Naive thymus-derived CD4-positive, alpha-beta T cell (primary cell): ENCODE results near the gene N4BP3. TPM values are rescaled to one million over a fixed set of nuclear protein-coding genes. Genes with fewer than 3 reads are reported as not detected.

Experiments
- ATAC-seq: fragments of 150-1000 bp; cut with Tn5 transposase; 2 replicates; pipeline ENCODE4 v1.10.0; 2021; ENCODE audit warnings: mild to moderate bottlenecking, moderate library complexity
- CTCF ChIA-PET: fragments of 350-600 bp; sonication (Branson Sonifier 250); formaldehyde crosslinking; loops from one replicate; lab custom pipeline; 2021; ENCODE audit warnings: antibody characterized with exemption; lab: Charles Lee
- POLR2A ChIA-PET: fragments of 350-600 bp; sonication (Branson Sonifier 250); formaldehyde crosslinking; loops from one replicate; lab custom pipeline; 2021; ENCODE audit warnings: antibody characterized with exemption, inconsistent platforms; lab: Charles Lee
- DNase-seq, 9 donors: peaks; one replicate each; pipeline versions ENCODE4 v3.0.0 to v3.0.0-alpha.2; 2020 to 2022; ENCODE audit warnings: mixed read lengths in 1 of 9
- H3K27ac ChIP-seq: one replicate; pipeline ENCODE4 v1.7.0; 2013; ENCODE audit warnings: mild to moderate bottlenecking, low read depth, low read length, moderate library complexity
- H3K27me3 ChIP-seq, 2 donors: one replicate each; pipeline ENCODE4 v1.7.0; 2013; ENCODE audit warnings: low read length in 2 of 2, mild to moderate bottlenecking in 2 of 2, moderate library complexity in 2 of 2; ENCODE audit not compliant: control insufficient read depth in 2 of 2, insufficient read depth in 2 of 2
- H3K36me3 ChIP-seq, 3 experiments: 1 replicate in 2 of 3; 2 replicates in 1 of 3; pipeline ENCODE4 v1.7.0; 2013; ENCODE audit warnings: low read length in 3 of 3, mild to moderate bottlenecking in 3 of 3, moderate library complexity in 1 of 3; ENCODE audit not compliant: insufficient read depth in 3 of 3, control insufficient read depth in 2 of 3
- H3K4me1 ChIP-seq, 2 donors: one replicate each; pipeline ENCODE4 v1.7.0; 2013; ENCODE audit warnings: low read length in 2 of 2, mild to moderate bottlenecking in 2 of 2, moderate library complexity in 1 of 2; ENCODE audit not compliant: control insufficient read depth in 2 of 2, insufficient read depth in 2 of 2
- H3K4me3 ChIP-seq: 2 replicates; pipeline ENCODE4 v1.7.0; 2013; ENCODE audit warnings: mild to moderate bottlenecking, low read length
- H3K9me3 ChIP-seq, 3 experiments: 1 replicate in 2 of 3; 2 replicates in 1 of 3; pipeline ENCODE4 v1.7.0; 2013; ENCODE audit warnings: low read length in 3 of 3; ENCODE audit not compliant: control insufficient read depth in 2 of 3
- H3K27ac Mint-ChIP-seq, 9 donors: one replicate each; pipeline ENCODE4 v1.8.0; 2020 to 2022; ENCODE audit warnings: mixed read lengths in 9 of 9, mild to moderate bottlenecking in 8 of 9, moderate library complexity in 5 of 9, inconsistent platforms in 2 of 9
- H3K27me3 Mint-ChIP-seq, 5 donors: one replicate each; pipeline ENCODE4 v1.8.0; 2021 to 2022; ENCODE audit warnings: mixed read lengths in 5 of 5, mild to moderate bottlenecking in 1 of 5
- H3K36me3 Mint-ChIP-seq, 5 donors: one replicate each; pipeline ENCODE4 v1.8.0; 2020 to 2022; ENCODE audit warnings: mixed read lengths in 5 of 5, mild to moderate bottlenecking in 3 of 5, inconsistent platforms in 1 of 5
- H3K4me1 Mint-ChIP-seq, 7 donors: one replicate each; pipeline ENCODE4 v1.8.0; 2020 to 2022; ENCODE audit warnings: mixed read lengths in 7 of 7, mild to moderate bottlenecking in 3 of 7, inconsistent platforms in 1 of 7
- H3K4me3 Mint-ChIP-seq, 10 donors: one replicate each; pipeline ENCODE4 v1.8.0; 2020 to 2022; ENCODE audit warnings: mild to moderate bottlenecking in 10 of 10, mixed read lengths in 10 of 10, moderate library complexity in 6 of 10, inconsistent platforms in 2 of 10
- H3K9me3 Mint-ChIP-seq, 11 donors: one replicate each; pipeline ENCODE4 v1.8.0; 2020 to 2022; ENCODE audit warnings: mixed read lengths in 11 of 11, mild to moderate bottlenecking in 4 of 11, inconsistent platforms in 1 of 11, moderate library complexity in 1 of 11
- intact Hi-C, 2 donors: fragments of 100-400 bp; cut with micrococcal nuclease; formaldehyde crosslinking; loops; one replicate each; pipeline ENCODE4 v1.15.1; 2023
- polyA plus RNA-seq, 2 donors: library from polyadenylated mRNA; unstranded; fragments of 300-500 nt; fragmentation: Illumina TruSeq; gene quantifications; one replicate each; pipeline ENCODE4 v1.2.3, GENCODE V29; 2021
- total RNA-seq, 6 experiments: library from RNA in 5 of 6; stranded (reverse) in 5 of 6; gene quantifications; 1 replicate in 5 of 6; 2 replicates in 1 of 6; pipeline ENCODE4 v1.2.3 and lab custom pipeline; 2021 to 2026

The N4BP3 gene
- total and polyA plus RNA-seq, 7 experiments from 2014 or later = 0.19 to 3.5 (median 1.1) TPM

DNA sequence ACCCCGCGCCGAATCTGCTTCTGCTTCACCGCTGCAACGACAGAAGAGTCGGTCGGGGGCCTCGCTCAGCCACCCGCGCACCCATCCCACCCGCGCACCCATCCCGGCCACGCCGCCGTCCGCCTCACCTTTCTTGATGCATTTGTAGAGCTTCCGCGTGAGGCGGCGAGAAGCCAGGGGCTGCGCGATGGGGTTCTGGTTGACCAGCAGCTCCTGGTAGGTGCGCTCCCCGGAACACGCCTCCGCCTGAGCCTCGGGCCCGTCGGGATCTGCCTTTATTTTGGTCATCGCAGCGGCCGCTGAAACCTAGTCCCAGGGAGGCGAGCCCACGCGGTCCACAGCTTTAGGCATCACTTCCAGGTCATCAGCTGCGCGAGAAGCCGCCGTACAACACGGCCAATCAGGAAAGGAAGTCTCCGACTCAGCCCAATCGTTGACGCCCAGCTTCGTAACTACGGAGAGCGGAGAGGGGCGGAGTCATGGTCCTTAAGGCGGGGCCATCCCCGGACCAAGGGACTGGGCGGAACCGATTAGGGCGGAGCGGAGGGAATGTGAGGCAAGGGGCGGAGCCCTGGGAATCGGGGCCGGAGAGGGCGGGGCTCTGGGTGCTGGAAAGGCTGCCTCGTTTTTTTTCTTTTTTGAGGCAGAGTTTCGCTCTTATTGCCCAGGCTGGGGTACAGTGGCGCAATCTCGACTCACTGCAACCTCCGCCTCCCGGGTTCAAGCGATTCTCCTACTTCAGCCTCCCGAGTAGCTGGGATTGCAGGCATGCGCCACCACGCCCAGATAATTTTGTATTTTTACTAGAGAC, 40.4 kb downstream of the N4BP3 start, which contains the start of gene NHP2:
TSS of gene NHP2 (minus strand) at position 356 of the 811 bp plus-strand sequence. CDS start at position 288, 68 bp downstream.
- peak within 1 kb of the TSS; percentile 88 to 98 (median 96) for H3K4me3 Mint-ChIP-seq
- CTCF ChIA-PET = interaction anchor here (0.6 to 3.6 kb wide), 3 partner anchors 13 to 78 kb away, joined by 4 to 18 read pairs (median 9); no protein-coding TSS in a partner anchor
- Histone ChIP-seq H3K36me3 (peaks cover 0 to 27% (median 3%) of the 10 kb centered on the region in 3 experiments), H3K27ac (peak within 1 kb of the TSS; percentile 72), H3K4me3 (peak within 1 kb of the TSS; percentile 85), H3K4me1 (peaks cover 11 to 18% of the 10 kb centered on the region in 2 donors), H3K9me3 (no peaks in the 10 kb centered on the region), H3K27me3 (no peaks in the 10 kb centered on the region)
- peak; percentile 100 for ATAC-seq
- H3K27ac Mint-ChIP-seq = peak within 1 kb of the TSS; percentile 55 to 96 (median 88)
- DNase-seq = peak; percentile 89 to 98 (median 96)
- intact Hi-C loops = loop anchor here (1.0 to 10.0 kb wide), 15 partner anchors 11 to 1644 kb away; partner anchors contain the start of genes HNRNPAB (in 2 of the 2), N4BP3 (in 2 of the 2), B4GALT7 (in 1 of the 2) and FAM193B (in 1 of the 2)
- POLR2A ChIA-PET = interaction anchor here (0.5 to 1.9 kb wide), 7 partner anchors 18 to 1735 kb away, joined by 3 to 11 read pairs (median 3); partner anchors contain the start of gene RMND5B
- H3K27me3 Mint-ChIP-seq = peaks cover 0 to 1% (median 0%) of the 10 kb centered on the region in 5 donors
- H3K36me3 Mint-ChIP-seq = peaks cover 0 to 12% (median 5%) of the 10 kb centered on the region in 5 donors
- no peaks in the 10 kb centered on the region for H3K9me3 Mint-ChIP-seq
- peaks cover 13 to 45% (median 38%) of the 10 kb centered on the region in 7 donors for H3K4me1 Mint-ChIP-seq

DNA sequence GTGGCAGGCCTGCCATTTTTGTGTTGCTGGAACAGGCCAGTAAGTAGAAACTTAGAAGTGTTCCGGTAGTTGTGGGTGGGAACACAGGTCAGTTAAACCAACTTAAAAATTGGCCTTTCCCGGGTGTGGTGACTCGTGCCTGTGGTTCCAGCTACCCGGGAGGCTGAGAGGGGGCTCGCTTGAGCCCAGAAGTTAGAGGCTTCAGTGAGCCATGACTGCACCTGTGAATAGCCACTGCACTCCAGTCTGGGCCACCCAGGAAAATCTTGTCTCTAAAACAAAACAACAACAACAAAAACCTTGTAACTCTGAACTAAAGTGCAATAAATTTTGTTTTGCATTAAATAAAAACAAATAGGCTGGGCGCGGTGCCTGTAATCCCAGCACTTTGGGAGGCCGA, 41.7 kb downstream of the N4BP3 start:
- no peak overlapping the region for H3K27ac ChIP-seq
- Mint-ChIP-seq H3K9me3 (no peaks in the 10 kb centered on the region), H3K4me1 (peaks cover 13 to 41% (median 34%) of the 10 kb centered on the region in 7 donors), H3K27ac (peak overlapping the region in 1 of 9 donors; percentile 51), H3K4me3 (peak overlapping the region in 4 of 10 donors; percentile 7 to 98 (median 90)), H3K36me3 (peaks cover 0 to 8% (median 5%) of the 10 kb centered on the region in 5 donors), H3K27me3 (peaks cover 0 to 1% (median 0%) of the 10 kb centered on the region in 5 donors)
- ChIA-PET CTCF (interaction anchor here (0.6 to 3.6 kb wide), 3 partner anchors 10 to 79 kb away, joined by 3 to 18 read pairs (median 3); no protein-coding TSS in a partner anchor), POLR2A (no interaction called here)
- DNase-seq = no peak
- peaks cover 11 to 18% of the 10 kb centered on the region in 2 donors for H3K4me1 ChIP-seq
- no peaks in the 10 kb centered on the region for H3K9me3 ChIP-seq
- intact Hi-C loops = loop anchor here (2.0 to 10.0 kb wide), 2 partner anchors 50 to 550 kb away; partner anchors contain the start of genes B4GALT7 (in 1 of the 2) and HNRNPAB (in 1 of the 2)
- peaks cover 0 to 14% (median 1%) of the 10 kb centered on the region in 3 experiments for H3K36me3 ChIP-seq
- ATAC-seq = no peak
- no peaks in the 10 kb centered on the region for H3K27me3 ChIP-seq
- no peak overlapping the region for H3K4me3 ChIP-seq

DNA sequence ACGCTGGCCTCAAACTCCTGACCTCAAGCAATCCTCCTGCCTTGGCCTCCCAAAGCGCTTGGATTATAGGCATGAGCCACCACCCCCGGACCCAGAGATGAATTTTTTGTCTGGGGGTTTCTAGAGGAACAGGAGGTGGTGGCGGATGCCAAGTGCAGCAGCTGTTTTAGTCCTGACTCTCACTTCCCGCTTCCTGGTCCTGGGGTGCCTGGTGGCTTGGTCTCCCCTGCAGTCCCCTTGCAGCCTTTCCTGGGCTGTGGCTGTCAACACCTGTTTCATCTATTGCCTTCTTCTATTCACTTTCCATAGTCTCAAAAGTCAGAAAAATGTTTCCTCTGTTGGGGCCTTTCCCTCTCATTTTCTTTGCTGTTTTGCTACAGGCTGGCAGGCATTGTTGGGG, 46.8 kb downstream of the N4BP3 start:
- intact Hi-C loops = no loop called here
- Mint-ChIP-seq H3K27ac (no peak overlapping the region), H3K27me3 (peaks cover 0 to 18% (median 9%) of the 10 kb centered on the region in 5 donors), H3K9me3 (no peaks in the 10 kb centered on the region), H3K4me3 (no peak overlapping the region), H3K4me1 (peaks cover 0 to 10% (median 8%) of the 10 kb centered on the region in 7 donors), H3K36me3 (no peaks in the 10 kb centered on the region)
- no peak for DNase-seq
- H3K36me3 ChIP-seq = no peaks in the 10 kb centered on the region
- no peak overlapping the region for H3K4me3 ChIP-seq
- peaks cover 0 to 3% of the 10 kb centered on the region in 2 donors for H3K4me1 ChIP-seq
- POLR2A ChIA-PET = interaction anchor here (0.7 kb wide), 1 partner anchor 61 kb away, joined by 3 read pairs; no protein-coding TSS in a partner anchor
- CTCF ChIA-PET = interaction anchor here (0.6 kb wide), 1 partner anchor 93 kb away, joined by 3 read pairs; no protein-coding TSS in a partner anchor
- no peaks in the 10 kb centered on the region for H3K27me3 ChIP-seq
- no peak for ATAC-seq
- H3K27ac ChIP-seq = no peak overlapping the region
- no peaks in the 10 kb centered on the region for H3K9me3 ChIP-seq

DNA sequence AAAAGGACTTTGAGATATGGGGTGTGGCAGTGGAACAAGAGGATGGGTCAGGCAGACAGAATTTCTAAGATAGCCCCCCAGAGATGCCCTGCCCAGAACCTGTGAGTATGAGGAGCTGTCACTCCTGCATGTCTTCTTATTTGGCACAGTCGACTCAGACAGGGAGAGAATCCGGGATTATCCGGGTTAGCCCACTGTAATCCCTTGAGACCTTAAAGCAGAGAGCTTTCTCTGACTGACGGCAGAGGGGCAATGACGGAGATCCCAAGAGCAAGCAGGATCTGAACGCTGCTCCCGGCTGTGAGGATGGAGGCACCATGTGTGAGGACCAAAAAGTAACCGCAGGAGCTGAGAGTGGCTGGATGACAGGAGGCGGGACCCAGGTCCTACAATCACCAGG, 49.1 kb downstream of the N4BP3 start:
- ChIA-PET CTCF (interaction anchor here (0.6 to 2.6 kb wide), 6 partner anchors 20 to 94 kb away, joined by 3 to 15 read pairs (median 4); no protein-coding TSS in a partner anchor), POLR2A (interaction anchor here (1.6 kb wide), 1 partner anchor 41 kb away, joined by 4 read pairs; no protein-coding TSS in a partner anchor)
- Histone ChIP-seq H3K9me3 (no peaks in the 10 kb centered on the region), H3K36me3 (no peaks in the 10 kb centered on the region), H3K27ac (no peak overlapping the region), H3K4me1 (peaks cover 0 to 3% of the 10 kb centered on the region in 2 donors), H3K27me3 (no peaks in the 10 kb centered on the region), H3K4me3 (no peak overlapping the region)
- no peak overlapping the region for H3K4me3 Mint-ChIP-seq
- DNase-seq (no peak), ATAC-seq (no peak)
- no peaks in the 10 kb centered on the region for H3K9me3 Mint-ChIP-seq
- intact Hi-C loops = no loop called here
- no peaks in the 10 kb centered on the region for H3K36me3 Mint-ChIP-seq
- H3K27me3 Mint-ChIP-seq = peaks cover 0 to 24% (median 9%) of the 10 kb centered on the region in 5 donors
- no peak overlapping the region for H3K27ac Mint-ChIP-seq
- peaks cover 0 to 10% (median 8%) of the 10 kb centered on the region in 7 donors for H3K4me1 Mint-ChIP-seq

DNA sequence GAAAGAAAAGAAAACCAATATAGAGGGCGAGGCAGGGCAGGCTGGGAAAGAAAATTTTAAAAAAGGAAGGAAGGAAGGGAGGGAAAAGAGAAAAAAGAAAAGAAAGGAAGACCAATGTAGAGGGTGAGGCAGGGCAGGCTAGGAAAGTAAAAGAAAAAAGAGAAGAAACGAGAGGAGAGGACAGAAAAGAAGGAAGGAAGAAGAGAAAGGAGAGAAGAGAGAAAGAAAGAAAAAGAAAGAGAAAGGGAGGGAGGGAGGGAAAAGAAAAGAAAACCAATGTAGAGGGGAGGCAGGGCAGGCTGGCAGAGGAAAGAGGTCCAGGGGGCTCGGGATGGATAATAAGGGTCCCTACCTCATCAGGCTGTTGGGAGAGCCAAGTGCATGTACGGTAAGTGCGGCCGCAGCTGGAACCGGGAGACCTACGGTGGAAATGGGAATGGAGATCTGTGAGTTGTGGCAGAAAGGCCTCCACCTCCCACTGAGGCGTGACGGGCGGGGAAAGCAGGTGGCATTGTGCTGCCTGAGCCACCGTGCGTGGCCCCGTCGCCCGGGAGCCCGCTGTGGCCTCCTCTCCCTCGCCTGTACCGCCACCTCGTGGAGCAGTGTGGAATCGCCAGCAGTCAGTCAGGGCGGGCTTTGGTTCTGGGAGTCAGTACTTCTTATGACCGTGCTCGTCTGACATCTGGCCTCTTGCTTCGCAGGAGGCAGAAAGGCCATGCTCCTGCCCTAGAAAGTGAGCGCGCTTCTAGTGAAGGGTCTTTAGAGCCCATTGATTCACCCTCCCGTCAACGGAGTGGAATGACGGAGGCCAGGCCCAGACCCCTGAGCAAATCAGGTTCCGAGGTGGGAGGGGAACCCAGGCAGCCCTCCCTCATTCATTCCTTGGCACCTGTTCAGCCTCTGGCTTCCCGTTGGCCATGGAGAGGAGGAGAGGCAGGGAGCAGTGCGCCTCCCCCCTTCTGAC, 50.7 kb downstream of the N4BP3 start:
- peaks cover 0 to 30% (median 9%) of the 10 kb centered on the region in 5 donors for H3K27me3 Mint-ChIP-seq
- Histone ChIP-seq H3K4me1 (peaks cover 0 to 3% of the 10 kb centered on the region in 2 donors), H3K4me3 (no peak overlapping the region), H3K27me3 (no peaks in the 10 kb centered on the region), H3K9me3 (no peaks in the 10 kb centered on the region), H3K36me3 (no peaks in the 10 kb centered on the region), H3K27ac (no peak overlapping the region)
- H3K9me3 Mint-ChIP-seq = no peaks in the 10 kb centered on the region
- H3K4me3 Mint-ChIP-seq = peak overlapping the region in 6 of 10 donors; percentile 27 to 69 (median 55)
- intact Hi-C loops = loop anchor here (1.0 kb wide), 4 partner anchors 10 to 88 kb away; no protein-coding TSS in a partner anchor
- H3K36me3 Mint-ChIP-seq = no peaks in the 10 kb centered on the region
- ATAC-seq = peak; percentile 100
- H3K27ac Mint-ChIP-seq = no peak overlapping the region
- peak; percentile 79 to 98 (median 92) for DNase-seq
- ChIA-PET CTCF (interaction anchor here (0.8 to 2.6 kb wide), 4 partner anchors 20 to 89 kb away, joined by 3 to 15 read pairs (median 4); no protein-coding TSS in a partner anchor), POLR2A (interaction anchor here (0.6 to 1.6 kb wide), 3 partner anchors 17 to 76 kb away, joined by 3 to 5 read pairs (median 4); no protein-coding TSS in a partner anchor)
- peaks cover 0 to 10% (median 8%) of the 10 kb centered on the region in 7 donors for H3K4me1 Mint-ChIP-seq
